Measurements from ENCODE around the gene RPL13A. TPM values are rescaled to one million over a fixed set of nuclear protein-coding genes. Genes with fewer than 3 reads are reported as not detected.

Gene RPL13A
- total RNA-seq, 1 donor = 1,887 TPM

GRCh38 chr19:49448432-49448786 is 39.0 kb upstream of the RPL13A start:
- TF ChIP-seq CTCF (IDR thresholded peaks at IDR 0.05; ENCODE audit: insufficient read depth, low read depth, low read length) = no peak
- no peak overlapping the region for H3K4me3 ChIP-seq (ENCODE audit: low read depth, low read length)
- DNase-seq (ENCODE audit: low read depth) = no peak

- no peak for TF ChIP-seq CTCF (IDR thresholded peaks at IDR 0.05; ENCODE audit: insufficient read depth, low read depth, low read length)
- DNase-seq (ENCODE audit: low read depth) = no peak
- H3K4me3 ChIP-seq (ENCODE audit: low read depth, low read length) = peak overlapping the region; percentile 96
Observed at GRCh38 chr19:49450405-49450804, 37.0 kb upstream of the RPL13A start.

- peak; percentile 28 for TF ChIP-seq CTCF (IDR thresholded peaks at IDR 0.05; ENCODE audit: insufficient read depth, low read depth, low read length)
- peak; percentile 99 for DNase-seq (ENCODE audit: low read depth)
- peak within 1 kb of the TSS; percentile 96 for H3K4me3 ChIP-seq (ENCODE audit: low read depth, low read length)
Observed at GRCh38 chr19:49451430-49452181, 35.8 kb upstream of the RPL13A start, which contains the start of gene PIH1D1. Gene PIH1D1, minus strand, starts transcription at chr19:49451814. Its CDS starts 240 bp downstream, at chr19:49451574.

- peak; percentile 98 for DNase-seq (ENCODE audit: low read depth)
- no peak for TF ChIP-seq CTCF (IDR thresholded peaks at IDR 0.05; ENCODE audit: insufficient read depth, low read depth, low read length)
- H3K4me3 ChIP-seq (ENCODE audit: low read depth, low read length) = peak within 1 kb of the TSS; percentile 96
Observed at GRCh38 chr19:49453013-49453756, 34.2 kb upstream of the RPL13A start, which contains the start of gene ALDH16A1. Gene ALDH16A1, plus strand, starts transcription at chr19:49453225. Its CDS starts 107 bp downstream, at chr19:49453332.

- H3K4me3 ChIP-seq (ENCODE audit: low read depth, low read length) = peak overlapping the region; percentile 87
- DNase-seq (ENCODE audit: low read depth) = no peak
- no peak for TF ChIP-seq CTCF (IDR thresholded peaks at IDR 0.05; ENCODE audit: insufficient read depth, low read depth, low read length)
Observed at GRCh38 chr19:49453757-49454240, 33.6 kb upstream of the RPL13A start.

GRCh38 chr19:49455773-49456172 is 31.6 kb upstream of the RPL13A start:
- peak; percentile 80 for DNase-seq (ENCODE audit: low read depth)
- no peak overlapping the region for H3K4me3 ChIP-seq (ENCODE audit: low read depth, low read length)
- no peak for TF ChIP-seq CTCF (IDR thresholded peaks at IDR 0.05; ENCODE audit: insufficient read depth, low read depth, low read length)
